Measurements from ENCODE around the gene GRPR.
"Not testable (repeated sequence)": the region's sequence is repeated elsewhere in the genome, so short reads cannot be mapped to it uniquely, and the experiment has no call there.

GRPR gene

DNA sequence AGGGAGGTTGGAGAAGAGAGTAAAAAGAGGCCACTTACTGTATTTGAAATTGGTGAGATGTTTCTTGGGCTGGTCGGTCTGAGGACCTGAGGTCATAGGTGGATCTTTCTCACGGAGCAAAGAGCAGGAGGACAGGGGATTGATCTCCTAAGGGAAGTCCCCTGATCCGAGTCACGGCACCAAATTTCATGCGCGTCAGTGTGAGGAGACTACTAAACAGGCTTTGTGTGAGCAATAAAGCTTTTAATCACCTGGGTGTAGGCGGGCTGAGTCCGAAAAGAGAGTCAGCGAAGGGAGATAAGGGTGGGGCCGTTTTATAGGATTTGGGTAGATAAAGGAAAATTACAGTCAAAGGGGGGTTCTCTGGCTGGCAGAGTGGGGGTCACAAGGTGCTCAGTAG is 60.5 kb downstream of the GRPR start:
- DNase-seq (ENCODE audit: low read depth): not testable (repeated sequence)

DNA sequence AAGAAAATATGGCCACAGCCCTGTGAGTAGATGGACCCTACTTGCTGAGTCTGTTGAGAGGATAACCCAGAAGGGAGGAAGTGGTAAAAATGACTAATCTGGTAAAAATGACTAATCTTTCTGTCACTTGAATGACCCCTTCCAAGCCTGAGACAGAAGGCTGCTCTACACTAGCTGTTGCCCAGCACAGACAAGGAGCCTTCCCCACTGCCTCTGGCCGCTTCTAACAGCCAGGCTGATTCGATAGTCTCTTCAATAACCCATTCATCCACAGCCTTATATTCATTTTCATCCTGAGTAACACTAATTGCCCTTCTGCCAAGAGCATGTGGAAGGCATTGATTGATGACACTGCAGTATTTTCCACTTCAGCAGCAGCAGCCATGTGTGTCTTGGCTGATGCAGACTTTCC is 62.4 kb downstream of the GRPR start:
- DNase-seq (ENCODE audit: low read depth): peak; percentile 79

DNA sequence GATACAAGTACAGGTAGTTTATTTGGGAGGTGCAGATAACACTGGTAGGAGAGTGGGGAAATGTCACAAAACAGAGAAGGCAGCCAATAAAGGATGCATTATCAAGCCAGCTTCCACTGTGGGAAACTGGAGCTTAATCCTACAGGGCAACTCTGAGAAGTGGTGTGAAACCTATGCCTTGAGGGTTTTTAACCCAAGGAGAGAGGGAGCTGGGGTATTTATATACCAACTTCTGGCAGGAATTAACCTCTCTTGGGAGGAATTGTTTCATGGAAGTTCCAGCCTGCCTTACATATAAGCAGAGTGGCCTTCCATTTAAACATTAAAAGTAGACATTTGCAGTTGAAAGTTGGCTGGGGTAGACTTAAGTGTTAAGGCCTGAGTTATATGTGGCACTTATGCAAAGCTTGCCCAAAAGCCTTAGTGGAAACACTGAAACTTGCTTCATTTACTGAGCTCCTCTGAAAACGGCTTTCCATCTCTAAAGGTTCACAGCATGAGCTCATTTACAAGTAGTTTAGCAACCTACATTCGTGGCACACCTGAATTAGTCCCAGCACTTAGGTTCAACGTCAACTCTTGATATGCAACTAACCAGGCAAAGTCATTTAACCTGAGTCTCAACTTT is 63.1 kb downstream of the GRPR start:
- no peak for DNase-seq (ENCODE audit: low read depth)

DNA sequence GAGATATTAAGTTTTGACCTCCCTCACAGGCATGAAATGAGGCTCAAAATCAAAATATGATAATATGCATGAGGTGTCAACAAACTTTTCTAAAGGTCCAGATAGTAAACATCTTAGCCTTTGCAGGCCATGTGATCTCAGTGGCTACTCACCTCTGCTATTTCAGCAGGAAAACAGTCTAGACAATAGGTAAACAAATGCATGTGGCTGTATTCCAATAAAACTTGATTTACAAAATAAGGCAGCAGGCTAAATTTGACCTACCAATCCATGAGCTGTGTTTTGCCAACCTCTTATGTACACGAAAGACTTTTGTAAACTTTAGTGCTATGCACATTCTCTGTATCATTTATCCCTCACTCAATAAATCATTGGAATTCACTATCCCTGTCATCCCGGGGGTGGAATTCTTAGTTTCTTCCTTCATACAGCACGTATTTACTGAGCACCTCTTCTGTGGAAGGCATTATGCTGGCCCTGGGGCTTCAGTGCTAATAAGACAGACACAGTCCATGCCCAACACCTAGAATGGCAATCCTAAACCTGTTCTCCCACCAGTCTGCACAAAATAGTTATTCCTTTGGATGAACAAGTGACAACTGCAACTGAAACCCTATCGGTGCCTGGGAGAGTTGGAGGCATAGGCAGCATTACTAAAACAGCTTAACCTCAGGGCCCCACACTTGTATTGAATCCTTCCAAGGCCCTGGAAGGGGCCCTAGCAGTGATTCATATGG is 63.8 kb downstream of the GRPR start:
- no peak for DNase-seq (ENCODE audit: low read depth)

DNA sequence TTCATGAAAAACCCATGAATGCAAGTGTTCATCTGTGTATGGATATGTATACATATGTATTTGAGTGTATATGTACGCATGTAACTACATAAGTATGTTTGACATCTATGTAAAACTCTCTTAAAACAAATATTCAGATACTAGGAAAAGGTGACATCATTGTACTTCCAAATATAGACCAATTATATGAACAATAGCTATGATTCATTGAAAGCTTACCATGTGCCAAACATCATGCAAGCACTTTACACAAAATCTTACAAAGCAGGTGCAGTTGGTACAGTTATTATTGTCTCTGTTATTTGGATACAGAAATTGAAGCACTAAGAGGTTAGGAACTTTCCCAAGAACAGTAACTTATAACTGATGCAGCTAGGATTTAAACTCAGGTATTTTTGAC is 65.3 kb downstream of the GRPR start:
- peak; percentile 15 for DNase-seq (ENCODE audit: low read depth)

DNA sequence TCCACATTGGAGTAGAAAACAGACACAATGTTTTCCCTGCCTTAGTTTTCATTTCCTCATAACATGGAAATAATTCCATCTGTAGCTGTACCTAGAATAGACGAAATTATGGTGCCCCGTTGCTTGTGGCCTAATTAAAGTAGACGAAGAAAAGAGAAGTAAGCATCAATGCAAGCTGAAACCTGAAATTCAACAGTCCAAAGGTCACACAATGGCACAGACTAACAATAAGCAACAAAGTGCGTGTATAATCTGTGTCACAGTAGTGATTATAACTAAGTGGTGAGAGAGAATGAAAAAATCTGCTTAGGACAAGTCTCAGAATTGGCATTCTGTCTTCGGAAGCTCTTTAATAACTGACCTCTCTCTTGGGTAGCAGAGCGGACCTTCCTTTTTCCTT is 68.2 kb downstream of the GRPR start:
- DNase-seq (ENCODE audit: low read depth): no peak

DNA sequence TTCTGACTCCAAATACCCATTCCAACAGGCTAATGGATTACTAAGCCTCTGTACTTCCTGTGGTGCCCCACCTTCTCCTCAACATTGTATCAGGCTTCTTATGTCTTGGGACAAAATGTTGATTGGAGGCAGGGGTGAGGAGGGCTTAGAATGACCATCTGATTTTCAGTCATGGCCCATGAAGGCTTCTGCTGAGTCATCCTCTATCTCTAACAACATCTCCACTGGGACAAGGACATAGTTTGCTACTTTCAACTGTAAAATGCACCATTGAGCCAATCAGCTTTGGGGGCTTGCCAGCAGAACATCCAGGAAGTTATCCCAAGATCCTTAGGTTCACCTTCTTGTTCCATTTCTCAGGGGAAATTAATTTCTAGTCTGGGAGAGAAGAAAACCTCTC is 73.5 kb downstream of the GRPR start:
- DNase-seq (ENCODE audit: low read depth): peak; percentile 10

DNA sequence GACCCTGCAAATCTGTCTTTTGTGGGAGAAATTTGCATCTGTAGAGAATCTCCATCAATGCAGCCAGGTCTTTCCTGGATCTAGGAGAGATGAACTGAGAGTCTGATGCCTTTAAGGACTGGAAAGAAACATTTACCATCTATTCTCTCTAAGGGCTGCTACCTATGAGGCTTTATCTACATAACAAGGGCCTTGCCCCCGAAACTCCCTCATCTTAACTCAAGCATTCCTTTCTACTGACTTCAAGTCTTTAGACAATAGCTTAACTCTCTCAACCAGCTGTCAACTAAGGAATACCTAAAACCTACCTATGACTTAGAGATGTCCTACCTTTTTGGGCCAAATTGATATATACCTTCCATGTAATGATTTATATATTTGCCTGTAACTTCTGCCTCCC is 76.0 kb downstream of the GRPR start:
- no peak for DNase-seq (ENCODE audit: low read depth)

DNA sequence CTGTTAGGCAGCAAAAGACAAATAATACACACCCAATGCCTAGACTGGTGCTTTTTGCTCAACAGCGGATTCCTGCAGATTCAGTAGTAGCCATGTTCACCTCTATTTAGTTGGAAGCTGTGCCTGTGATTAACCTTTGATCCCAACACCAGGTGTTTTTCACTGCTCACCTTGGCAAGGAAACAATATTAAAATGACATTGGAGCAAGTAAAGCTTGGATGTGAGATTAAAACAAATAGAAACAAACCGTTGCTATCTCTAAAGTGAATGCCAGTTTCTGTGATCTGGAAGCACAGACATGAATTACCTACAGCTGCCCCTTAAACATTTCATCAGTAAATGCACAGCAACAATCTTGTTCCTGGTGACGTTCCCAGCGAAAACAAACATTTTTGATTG is 79.6 kb downstream of the GRPR start:
- DNase-seq (ENCODE audit: low read depth): no peak

All from iris pigment epithelial cell (primary cell).